Measurements from ENCODE around the gene EPX. TPM values are rescaled to one million over a fixed set of nuclear protein-coding genes. Genes with fewer than 3 reads are reported as not detected.

Gene EPX
- total RNA-seq, 1 experiment from 2014 or later, result not detected

- H2AFZ ChIP-seq (ENCODE audit: low read length), result no peak overlapping the region
- H2BK120ac ChIP-seq (ENCODE audit: low read depth, low read length, poor library complexity, severe bottlenecking), result no peak overlapping the region
- H2BK20ac ChIP-seq (ENCODE audit: low read depth, low read length, poor library complexity, severe bottlenecking), result no peak overlapping the region
- H4K91ac ChIP-seq (ENCODE audit: insufficient read length, low read depth, low read length), result no peak overlapping the region
- H4K20me1 ChIP-seq (ENCODE audit: control insufficient read depth, insufficient read depth, insufficient read length), result no peaks in the 10 kb centered on the region
- H3K23me2 ChIP-seq (ENCODE audit: insufficient read length, low read depth, low read length, poor library complexity, severe bottlenecking), result no peaks in the 10 kb centered on the region
- H2BK15ac ChIP-seq (ENCODE audit: low read depth, low read length), result no peak overlapping the region
- no peak overlapping the region for H4K8ac ChIP-seq (replicated peaks; ENCODE audit: insufficient read length, low read depth, low read length)
- H3K9me3 ChIP-seq (ENCODE audit: control insufficient read depth, low read depth, low read length), result no peaks in the 10 kb centered on the region
- no peaks in the 10 kb centered on the region for H3K79me1 ChIP-seq (ENCODE audit: insufficient read depth, low read depth, low read length, poor library complexity, severe bottlenecking)
- Mint-ChIP-seq H3K9me3 (no peaks in the 10 kb centered on the region), H3K27ac (no peak overlapping the region), H3K4me1 (peaks cover 5 to 6% of the 10 kb centered on the region in 2 experiments; a peak in 3 of 4 replicates), H3K4me3 (no peak overlapping the region), H3K27me3 (ENCODE audit: low read depth) (peaks cover 62% of the 10 kb centered on the region), H3K36me3 (ENCODE audit: insufficient read depth in 1 of 3, low read depth in 3 of 3) (no peaks in the 10 kb centered on the region)
- H3K18ac ChIP-seq (ENCODE audit: insufficient read length, low read depth, low read length), result no peak overlapping the region
- no peaks in the 10 kb centered on the region for H3K4me1 ChIP-seq (ENCODE audit: insufficient read depth, low read length)
- no peak overlapping the region for H3K56ac ChIP-seq (ENCODE audit: insufficient read length, low read depth, low read length)
- H3K4ac ChIP-seq (ENCODE audit: low read depth, low read length), result no peak overlapping the region
- no peak overlapping the region for H2AK5ac ChIP-seq (ENCODE audit: insufficient read length, low read length)
- H3K23ac ChIP-seq (ENCODE audit: insufficient read length, low read depth, low read length), result no peak overlapping the region
- TF ChIP-seq, protein P1, sequence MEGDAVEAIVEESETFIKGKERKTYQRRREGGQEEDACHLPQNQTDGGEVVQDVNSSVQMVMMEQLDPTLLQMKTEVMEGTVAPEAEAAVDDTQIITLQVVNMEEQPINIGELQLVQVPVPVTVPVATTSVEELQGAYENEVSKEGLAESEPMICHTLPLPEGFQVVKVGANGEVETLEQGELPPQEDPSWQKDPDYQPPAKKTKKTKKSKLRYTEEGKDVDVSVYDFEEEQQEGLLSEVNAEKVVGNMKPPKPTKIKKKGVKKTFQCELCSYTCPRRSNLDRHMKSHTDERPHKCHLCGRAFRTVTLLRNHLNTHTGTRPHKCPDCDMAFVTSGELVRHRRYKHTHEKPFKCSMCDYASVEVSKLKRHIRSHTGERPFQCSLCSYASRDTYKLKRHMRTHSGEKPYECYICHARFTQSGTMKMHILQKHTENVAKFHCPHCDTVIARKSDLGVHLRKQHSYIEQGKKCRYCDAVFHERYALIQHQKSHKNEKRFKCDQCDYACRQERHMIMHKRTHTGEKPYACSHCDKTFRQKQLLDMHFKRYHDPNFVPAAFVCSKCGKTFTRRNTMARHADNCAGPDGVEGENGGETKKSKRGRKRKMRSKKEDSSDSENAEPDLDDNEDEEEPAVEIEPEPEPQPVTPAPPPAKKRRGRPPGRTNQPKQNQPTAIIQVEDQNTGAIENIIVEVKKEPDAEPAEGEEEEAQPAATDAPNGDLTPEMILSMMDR (conservative IDR thresholded peaks at IDR 0.05), result no peak
- H3K27ac ChIP-seq (ENCODE audit: insufficient read length, low read depth, low read length), result no peak overlapping the region
- no peak overlapping the region for H4K5ac ChIP-seq (ENCODE audit: insufficient read length, low read depth, low read length)
- 0 out of 2 replicates have a peak, but pooled peaks cover 2% of the 10 kb centered on the region for H3K27me3 ChIP-seq (ENCODE audit: insufficient read depth, low read length)
- no peak overlapping the region for H2BK12ac ChIP-seq (ENCODE audit: insufficient read length, low read depth, low read length)
- H3K4me2 ChIP-seq (ENCODE audit: insufficient read depth, insufficient read length, low read length), result no peak overlapping the region
- H3K14ac ChIP-seq (ENCODE audit: insufficient read depth, low read length), result no peak overlapping the region
- no peak overlapping the region for H3T11ph ChIP-seq (ENCODE audit: low read length)
- no peak for DNase-seq
- no peaks in the 10 kb centered on the region for H3K79me2 ChIP-seq (ENCODE audit: insufficient read depth, low read length)
- H2BK5ac ChIP-seq (ENCODE audit: insufficient read length, low read length), result no peak overlapping the region
- WGBS (ENCODE audit: extremely low coverage, insufficient read length, low lambda C conversion rate), result no CpG with 5 or more reads among the region's 3 CpGs
- H3K9ac ChIP-seq (ENCODE audit: extremely low read depth, insufficient read length, low read length), result no peak overlapping the region
Measured at GRCh38 chr17:58234512-58234911, 42.0 kb downstream of the EPX start.

Data from H9 (cell line).